HG03558 (cell line): ENCODE data around the gene ARHGEF3.
"Not testable (repeated sequence)": the region's sequence is repeated elsewhere in the genome, so short reads cannot be mapped to it uniquely, and the experiment has no call there.

Source experiments
- ATAC-seq: cut with Tn5 transposase; IDR thresholded peaks from one replicate; pipeline ENCODE4 v1.9.1; 2021; ENCODE audit warnings: moderate number of reproducible peaks; ENCODE audit not compliant: unreplicated experiment; ENCODE audit errors: extremely low read depth

ARHGEF3 gene

DNA sequence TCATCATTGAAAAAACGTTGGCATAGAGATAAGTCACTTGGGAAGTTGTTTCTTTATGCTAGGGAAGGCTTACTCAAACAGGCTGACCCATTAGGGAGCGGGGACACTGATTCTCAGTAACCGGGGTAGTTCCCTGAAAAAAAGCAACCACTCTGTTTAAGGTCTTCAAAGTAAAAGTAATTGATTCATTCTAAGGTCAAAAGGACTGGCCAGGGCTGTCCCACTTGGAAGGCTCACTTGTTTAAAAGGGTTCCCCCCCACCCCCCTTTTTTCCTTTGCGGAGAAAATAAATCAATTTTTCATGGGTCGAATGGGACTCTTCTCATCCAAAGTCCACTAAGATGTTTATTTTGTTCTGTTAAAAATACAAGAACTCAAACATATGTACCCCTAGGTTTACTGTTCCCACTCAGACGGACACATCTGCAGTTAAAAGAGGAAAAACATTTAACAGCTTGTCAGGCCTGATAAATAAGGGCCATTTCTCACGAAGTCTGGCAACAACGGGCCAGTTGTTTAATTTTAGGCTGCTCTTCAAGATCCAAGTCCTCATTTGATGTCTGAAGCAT is 53.0 kb downstream of the ARHGEF3 start:
- no peak for ATAC-seq

DNA sequence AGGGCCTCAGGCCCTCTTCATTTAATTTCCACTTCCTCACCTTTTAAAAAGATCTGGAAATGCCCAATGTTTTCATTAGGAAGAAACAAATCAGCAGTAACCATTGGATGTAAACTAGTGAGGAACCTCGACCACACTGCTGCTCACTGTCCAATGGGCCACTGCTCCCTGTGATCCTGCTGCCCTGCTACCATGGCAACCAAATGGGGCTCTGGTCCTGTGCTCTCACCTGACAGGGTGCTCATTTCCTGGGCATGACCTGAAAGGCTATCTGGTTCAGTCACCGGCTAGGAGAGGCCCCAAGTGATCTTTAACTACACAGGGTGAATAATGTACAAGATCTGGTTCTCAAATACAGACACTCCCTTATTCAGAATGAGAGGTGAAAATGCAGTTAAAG is 54.6 kb downstream of the ARHGEF3 start:
- no peak for ATAC-seq

DNA sequence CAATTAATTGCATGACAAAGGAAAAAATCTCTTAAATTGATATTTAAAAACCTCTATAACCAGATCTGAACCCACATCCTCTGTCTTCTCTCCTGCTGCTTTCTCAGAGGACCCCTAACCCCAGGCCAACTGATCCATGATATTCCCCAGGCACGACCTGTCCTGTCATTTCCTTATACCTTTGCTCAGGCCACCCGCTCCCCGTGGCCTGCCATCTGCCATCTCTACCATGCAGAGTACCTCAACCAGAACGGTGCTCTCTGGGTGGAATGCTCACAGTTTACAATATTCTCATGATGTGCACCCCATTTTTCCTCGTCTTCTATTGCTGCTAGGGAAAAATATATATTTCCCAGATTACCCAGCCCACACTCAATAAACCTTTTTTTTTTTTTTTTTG is 57.7 kb downstream of the ARHGEF3 start:
- no peak for ATAC-seq

DNA sequence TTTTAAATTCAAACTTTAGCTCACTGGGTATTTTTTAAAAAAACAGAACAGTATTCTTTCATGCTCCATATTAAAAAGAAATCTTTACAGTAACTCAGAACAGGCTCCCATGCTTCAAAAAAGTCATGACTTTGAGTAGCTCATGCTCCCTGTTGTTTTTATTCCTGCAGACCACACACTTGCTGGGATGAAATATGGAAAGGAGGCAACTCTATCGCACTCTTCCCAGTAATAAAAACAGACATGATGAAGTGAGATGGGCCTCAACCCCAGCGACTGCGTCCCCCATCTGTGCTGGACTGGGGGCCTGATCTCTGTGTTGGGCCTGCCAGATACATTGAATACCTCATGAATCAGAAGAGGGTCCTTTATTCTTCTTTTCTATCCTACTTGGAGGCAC is 58.9 kb downstream of the ARHGEF3 start:
- no peak for ATAC-seq

DNA sequence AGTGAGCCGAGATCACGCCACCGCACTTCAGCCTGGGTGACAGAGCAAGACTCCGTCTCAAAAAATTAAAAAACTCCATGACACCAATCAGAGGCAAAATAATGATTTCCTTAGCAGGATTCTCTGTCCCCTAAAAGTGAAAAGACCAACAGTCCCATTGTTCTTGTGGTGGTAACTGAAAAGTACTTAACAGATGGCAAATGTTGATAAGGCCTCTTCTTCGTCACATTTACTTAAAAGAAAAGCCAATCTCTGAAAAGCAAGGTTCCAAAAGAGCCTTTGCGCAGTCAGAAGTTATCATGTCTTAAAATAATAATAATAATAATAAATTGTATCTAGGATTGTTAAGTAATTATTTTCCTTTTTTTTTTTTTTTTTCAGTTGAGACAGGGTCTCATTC is 62.7 kb downstream of the ARHGEF3 start:
- no peak for ATAC-seq

DNA sequence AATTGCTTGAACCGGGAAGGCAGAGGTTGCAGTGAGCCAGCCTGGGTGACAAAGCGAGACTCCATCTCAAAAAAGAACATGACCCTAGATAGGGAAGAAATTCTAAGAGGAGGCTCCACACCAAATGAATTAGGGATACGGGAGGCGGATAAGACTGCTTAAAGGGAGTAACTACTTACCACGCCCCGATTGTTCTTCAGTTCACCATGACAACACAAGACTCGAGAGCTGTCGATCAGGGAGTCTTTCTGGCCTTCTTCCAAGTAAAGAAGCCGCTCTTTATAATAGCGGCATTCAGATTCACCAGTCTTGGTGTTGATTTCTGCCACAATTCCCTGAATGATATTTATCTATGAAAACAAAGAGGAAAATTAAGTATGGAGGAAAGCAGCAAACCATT is 64.7 kb downstream of the ARHGEF3 start:
- no peak for ATAC-seq

DNA sequence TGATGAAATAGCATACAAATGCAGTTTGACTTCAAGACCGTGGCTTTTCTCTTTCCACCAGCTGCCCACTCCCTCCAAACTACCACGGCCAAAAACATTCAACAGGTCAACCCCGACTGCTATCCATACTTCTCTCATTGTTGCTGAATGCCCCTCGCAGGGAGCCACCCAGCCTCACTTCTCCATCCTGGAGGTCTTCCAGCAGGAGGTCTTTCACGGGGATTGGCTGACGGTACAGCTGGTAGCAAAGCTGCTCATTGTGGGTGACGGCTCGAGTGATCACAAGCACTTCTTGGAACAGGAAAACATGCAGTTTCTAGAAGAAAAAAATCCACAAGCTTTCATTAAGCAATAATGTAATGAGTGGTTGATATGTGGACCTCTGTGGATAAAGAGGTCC is 69.6 kb downstream of the ARHGEF3 start:
- no peak for ATAC-seq

DNA sequence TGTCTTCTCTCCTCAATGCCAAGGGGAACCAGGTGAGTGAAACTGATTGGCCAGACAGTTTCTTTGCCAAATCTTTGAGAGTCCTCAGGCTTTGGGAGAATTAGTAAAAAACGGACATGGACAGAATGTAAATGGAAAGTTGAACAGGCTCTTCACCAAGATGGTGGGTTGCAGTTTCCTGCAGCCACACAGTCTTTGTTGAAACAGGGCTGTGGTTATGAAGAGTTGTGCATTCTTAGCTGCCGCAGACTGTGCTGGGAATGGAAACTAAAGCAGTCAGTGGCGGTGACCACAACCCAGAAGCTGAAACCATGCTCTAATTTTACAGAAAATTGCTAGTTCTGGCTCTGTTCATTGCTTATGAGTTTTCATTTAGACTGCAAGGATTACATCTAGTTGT is 76.6 kb downstream of the ARHGEF3 start:
- ATAC-seq = peak; percentile 89

DNA sequence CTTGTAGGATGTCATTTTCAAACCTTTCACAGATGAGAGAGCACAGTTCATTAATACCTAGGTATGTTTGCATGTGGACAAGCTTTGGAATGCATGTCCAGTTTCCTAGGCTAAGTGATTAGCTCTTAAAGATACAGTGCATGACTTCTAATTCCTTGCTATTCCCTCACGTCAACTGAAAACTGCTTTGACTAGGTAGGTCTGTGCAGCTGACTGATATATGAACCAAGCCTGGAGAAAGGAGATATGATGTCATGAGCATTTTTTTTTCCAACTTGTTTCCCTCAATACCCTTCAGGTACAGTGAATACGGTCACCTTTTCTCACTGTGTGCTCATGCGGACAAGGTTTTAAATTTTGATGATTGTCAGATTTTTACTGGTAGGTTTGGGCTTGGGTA is 77.1 kb downstream of the ARHGEF3 start:
- ATAC-seq = no peak

DNA sequence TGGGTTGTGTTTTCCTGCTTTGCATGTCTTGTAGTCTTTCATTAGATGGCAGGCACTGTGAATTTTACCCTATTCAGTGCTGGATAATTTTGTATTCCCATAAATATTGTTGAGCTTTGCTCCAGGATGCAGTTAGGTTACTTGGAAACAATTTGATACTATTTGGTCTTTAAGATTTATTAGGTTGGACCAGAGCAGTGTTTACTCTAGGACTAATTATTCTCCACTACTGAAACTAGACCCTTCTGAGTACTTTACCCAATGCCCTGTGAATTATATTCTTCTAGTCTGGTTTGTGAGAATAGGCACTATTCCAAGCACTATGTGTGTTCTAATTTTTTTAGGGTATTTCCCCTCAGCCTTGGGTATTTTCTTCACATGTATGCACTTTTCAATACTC is 80.9 kb downstream of the ARHGEF3 start:
- no peak for ATAC-seq

DNA sequence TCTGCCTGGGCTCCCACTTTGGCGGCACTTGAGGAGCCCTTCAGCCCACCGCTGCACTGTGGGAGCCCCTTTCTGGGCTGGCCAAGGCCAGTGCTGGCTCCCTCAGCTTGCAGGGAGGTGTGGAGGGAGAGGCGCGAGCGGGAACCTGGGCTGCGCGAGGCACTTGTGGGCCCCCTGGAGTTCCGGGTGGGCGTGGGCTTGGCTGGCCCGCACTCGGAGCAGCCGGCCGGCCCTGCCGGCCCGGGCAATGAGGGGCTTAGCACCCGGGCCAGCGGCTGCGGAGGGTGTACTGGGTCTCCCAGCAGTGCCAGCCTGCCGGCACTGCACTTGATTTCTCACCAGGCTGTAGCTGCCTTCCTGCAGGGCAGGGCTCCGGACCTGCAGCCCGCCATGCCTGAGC is 82.9 kb downstream of the ARHGEF3 start:
- not testable (repeated sequence) for ATAC-seq

DNA sequence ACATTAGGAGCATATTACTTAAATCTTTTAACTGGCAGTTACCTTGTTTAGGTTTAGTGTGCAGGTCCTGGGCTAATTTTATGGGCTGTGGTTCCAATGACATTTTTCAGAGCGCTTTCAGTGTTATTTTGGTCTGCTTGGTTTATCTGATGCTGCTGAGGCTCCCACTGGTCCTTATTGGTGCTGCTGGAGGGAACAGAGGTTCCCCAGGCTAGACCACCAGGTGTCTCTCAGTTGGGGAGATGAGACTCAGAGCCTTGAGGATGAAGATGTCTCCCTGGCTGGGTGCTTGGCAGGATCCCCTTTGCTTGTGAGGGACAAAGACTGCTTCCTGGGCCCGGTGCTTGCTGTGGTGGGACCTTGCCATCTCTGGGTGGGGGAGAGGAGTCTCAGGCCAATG is 90.4 kb downstream of the ARHGEF3 start:
- ATAC-seq = no peak

DNA sequence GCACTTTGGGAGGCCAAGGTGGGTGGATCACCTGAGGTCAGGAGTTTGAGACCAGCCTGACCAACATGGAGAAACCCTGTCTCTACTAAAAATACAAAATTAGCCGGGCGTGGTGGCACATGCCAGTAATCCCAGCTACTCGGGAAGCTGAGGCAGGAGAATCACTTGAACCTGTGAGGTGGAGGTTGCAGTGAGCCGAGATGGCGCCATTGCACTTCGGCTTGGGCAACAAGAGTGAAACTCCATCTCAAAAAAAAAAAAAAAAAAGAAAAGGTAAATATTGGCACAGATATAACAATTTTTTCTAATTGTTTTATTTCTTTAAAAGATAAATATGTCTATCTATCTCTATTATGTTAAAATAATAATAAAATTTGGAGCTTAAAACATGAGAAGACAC is 94.3 kb downstream of the ARHGEF3 start:
- not testable (repeated sequence) for ATAC-seq

DNA sequence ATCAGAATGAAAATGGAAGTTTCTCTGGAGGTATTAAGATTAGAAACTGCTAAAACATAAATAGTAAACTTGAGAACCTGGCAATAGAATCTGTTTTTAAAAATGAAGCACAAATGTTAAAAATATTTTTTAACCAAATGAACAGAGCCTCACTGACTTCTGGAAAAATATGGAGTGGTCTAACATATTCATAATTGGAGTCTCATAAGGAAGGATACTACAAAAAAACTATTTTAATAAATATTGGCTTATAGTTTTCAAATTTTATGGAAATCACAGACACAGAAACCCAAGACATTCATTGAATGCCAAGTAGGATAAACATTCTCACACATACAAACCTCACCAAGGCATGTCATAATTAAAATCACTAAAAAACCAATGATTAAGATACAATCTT is 95.1 kb downstream of the ARHGEF3 start:
- ATAC-seq = no peak

DNA sequence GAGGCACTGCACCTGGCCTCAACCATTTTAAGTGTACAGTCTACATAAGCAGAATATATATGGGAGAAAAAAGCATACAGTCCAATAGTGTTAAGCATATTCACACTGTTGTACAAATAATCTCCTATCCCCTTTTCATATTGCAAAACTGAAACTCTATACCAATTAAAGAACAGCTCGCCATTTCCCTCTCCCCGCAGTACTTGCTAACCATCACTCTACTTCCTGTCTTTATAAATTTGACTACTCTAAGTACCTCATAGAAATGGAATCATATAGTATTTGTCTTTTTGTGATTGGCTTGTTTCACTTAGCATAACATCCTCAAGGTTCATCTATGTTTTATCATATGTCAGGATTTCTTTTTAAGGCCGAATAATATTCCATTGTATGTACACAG is 97.0 kb downstream of the ARHGEF3 start:
- ATAC-seq = no peak

DNA sequence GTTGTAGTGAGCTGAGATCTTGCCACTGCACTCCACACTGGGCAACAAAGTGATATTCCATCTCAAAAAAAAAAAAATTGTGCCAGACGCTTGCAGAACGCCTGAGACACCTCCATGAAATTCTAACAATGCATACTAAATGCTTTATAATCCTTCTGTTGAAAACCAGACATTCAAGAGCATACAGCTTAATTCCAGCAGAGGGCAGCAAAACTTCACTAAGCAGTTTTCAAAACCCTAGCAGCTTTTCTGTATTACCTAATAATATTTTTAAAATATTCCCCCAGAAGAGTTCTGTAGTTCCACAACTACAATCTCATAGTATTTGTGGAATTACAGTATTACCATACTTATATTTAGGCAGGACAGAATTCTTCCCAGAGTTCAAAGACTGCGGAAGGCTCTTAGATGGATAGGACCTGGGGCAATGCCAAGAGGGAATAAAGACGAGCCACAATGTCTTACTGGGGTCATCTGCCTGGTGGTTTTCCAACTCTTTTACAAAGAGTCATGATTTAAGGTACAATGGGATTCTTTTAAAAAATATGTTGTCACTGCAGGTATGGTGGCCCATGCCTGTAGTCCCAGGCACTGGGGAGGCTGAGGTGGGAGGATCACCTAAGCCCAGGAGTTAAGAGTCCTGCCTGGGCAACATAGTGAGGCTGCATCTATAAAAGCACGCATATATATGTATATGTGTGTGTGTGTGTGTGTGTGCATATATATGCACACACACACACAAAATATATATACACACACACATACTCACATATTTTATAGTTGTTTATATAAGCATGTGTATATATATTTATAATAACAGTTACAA is 99.0 kb downstream of the ARHGEF3 start:
- ATAC-seq = no peak

DNA sequence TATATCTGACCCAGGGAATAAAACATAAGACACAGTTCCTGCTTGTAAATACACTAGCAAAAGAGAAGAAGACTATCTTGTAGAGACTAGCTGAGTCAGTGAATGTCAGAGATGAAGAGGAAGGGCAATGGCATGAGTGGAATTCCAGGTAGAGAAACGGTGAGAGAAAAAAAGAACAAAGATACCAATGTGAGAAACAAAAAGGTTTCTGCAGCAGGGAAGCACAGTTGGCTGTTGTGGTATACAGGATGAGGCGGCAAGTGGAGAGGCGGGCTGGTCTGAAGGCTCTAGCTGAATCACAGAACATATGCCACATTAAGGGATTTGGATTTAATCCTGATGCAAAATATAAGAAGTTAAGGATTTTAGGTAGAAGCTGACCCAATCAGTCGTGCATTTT is 101.6 kb downstream of the ARHGEF3 start:
- no peak for ATAC-seq

DNA sequence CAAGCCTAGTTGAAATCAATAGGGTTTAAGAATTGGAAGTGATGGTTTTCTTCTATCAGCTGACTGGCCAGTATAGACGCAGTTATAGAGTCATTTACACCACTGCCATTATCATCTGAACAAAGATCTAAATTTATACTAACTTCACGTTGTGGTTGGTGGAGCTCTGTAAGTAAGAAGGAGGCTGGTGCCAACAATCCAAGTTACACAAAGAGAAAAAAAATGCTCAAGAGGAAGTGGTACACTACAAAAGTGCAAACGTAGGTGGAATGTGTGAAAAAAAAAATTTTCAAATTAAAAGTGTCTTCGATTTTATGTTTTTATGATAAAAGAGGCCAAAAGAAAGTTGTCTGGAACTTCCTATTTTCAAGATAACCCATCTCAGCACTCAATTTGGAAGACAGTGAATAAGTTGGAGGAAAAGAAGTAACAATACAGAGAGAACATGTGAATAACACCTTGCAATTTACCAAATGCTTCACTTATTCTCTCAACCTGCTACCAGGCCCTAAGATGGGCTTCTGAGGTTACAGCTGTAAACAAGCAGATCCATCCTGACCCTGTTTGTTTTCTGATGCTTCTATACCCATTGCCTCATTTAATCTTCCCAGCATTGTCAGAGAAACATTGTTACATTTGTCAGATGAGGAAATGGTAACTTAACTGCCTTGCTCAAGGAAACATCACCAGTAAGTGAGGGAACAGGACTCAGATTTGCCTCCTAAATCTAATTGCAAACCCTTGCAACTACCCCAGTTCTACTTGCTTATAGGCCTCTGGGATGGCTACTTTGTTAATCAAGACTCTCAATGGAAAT is 106.7 kb downstream of the ARHGEF3 start:
- no peak for ATAC-seq

DNA sequence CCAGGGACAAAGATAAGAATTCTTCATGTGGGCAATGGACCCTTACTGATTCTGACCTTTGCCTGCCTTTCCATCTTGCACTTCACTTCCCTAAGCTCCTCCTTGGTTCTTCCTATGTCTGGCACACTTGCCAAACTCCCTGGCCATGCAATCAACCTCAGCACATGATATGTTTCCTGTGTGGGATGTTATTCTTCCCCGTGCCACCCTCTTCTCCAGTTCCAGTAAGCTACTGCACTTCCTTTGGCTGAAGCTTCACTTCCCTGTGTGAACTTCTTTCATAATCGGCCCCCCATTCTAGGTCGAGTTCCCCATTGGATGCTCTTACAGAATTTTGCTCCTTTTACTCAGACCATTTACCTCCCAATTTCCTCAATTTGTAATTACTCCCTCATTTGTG is 108.0 kb downstream of the ARHGEF3 start:
- ATAC-seq = no peak

DNA sequence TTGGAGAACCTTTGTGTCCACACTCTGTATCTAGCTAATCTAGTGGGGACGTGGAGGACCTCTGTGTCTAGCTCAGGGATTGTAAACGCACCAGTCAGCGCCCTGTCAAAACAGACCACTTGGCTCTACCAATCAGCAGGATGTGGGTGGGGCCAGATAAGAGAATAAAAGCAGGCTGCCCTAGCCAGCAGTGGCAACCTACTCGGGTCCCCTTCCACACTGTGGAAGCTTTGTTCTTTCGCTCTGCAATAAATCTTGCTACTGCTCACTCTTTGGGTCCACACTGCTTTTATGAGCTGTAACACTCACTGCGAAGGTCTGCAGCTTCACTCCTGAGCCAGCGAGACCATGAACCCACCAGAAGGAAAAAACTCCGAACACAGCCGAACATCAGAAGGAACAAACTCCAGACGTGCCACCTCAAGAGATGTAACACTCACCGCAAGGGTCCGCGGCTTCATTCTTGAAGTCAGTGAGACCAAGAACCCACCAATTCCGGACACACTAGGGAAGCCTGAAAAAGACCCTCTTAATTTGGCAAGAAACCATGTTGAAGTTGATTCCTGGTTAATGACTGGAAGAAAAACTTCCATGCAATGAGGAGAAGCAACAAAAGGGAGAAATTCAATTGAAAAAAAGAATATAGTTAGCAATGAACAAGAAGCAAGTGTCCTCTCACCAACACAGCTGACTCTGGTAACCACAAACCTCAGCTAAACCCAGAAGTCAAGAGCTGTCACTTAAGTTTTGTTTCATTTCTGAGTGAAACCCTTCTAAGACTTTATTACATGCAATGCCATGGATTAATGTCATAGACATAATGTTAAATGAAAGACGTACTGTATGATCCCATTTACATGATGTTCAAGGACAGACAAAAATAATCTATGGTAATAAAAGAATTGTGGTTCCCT is 109.0 kb downstream of the ARHGEF3 start:
- not testable (repeated sequence) for ATAC-seq
